GM12892 (cell line): ENCODE results near the gene FERMT1.

ENCODE experiments used
- POLR2A ChIP-seq: IDR thresholded peaks from 2 replicates; pipeline ENCODE4 v1.6.1; 2011; ENCODE audit warnings: low read depth, low read length, control low read depth
- POLR2AphosphoS5 ChIP-seq: IDR thresholded peaks from 2 replicates; pipeline ENCODE4 v1.6.1; 2011; ENCODE audit warnings: low read depth, low read length, control low read depth
- TAF1 ChIP-seq: IDR thresholded peaks from 2 replicates; pipeline ENCODE4 v1.6.1; 2011; ENCODE audit warnings: low read depth, mild to moderate bottlenecking, control low read depth, low read length, borderline replicate concordance

- no peak for TF ChIP-seq POLR2A
- TF ChIP-seq POLR2AphosphoS5: no peak
- TF ChIP-seq TAF1: no peak
Measured at GRCh38 chr20:6075428-6076219, 47.2 kb downstream of the FERMT1 start.
